ENCODE results near the gene KCNQ1. TPM values are rescaled to one million over a fixed set of nuclear protein-coding genes. Genes with fewer than 3 reads are reported as not detected.
A peak's percentile ranks its signal among the peaks of the same experiment; 100 is the strongest.

The KCNQ1 gene
- total and polyA plus RNA-seq, 2 of the 13 experiments (the other 11 are each of a cell fraction or from before 2014, with no cell fraction given), result 0.02 to 0.08 TPM

GRCh38 chr11:2699531-2700414 is 255.0 kb downstream of the KCNQ1 start, which contains the start of gene KCNQ1OT1 (continued):
- TF ChIP-seq RERE (CRISPR knock-in tag; IDR thresholded peaks at IDR 0.05; ENCODE audit: low read depth), result 0 out of 2 replicates have a peak, but pooled peaks have one; percentile 14
- peak; percentile 11; the same call in 1 of the 2 replicates for TF ChIP-seq RFX3 (CRISPR knock-in tag; IDR thresholded peaks at IDR 0.05)
- TF ChIP-seq, protein P1, sequence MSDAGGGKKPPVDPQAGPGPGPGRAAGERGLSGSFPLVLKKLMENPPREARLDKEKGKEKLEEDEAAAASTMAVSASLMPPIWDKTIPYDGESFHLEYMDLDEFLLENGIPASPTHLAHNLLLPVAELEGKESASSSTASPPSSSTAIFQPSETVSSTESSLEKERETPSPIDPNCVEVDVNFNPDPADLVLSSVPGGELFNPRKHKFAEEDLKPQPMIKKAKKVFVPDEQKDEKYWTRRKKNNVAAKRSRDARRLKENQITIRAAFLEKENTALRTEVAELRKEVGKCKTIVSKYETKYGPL (CRISPR knock-in tag; IDR thresholded peaks at IDR 0.05), result peak; percentile 69; the same call in 1 of the 2 replicates
- TF ChIP-seq USF2 (IDR thresholded peaks at IDR 0.05; ENCODE audit: low read depth, low read length), result no peak
- TF ChIP-seq USF2 (CRISPR knock-in tag; IDR thresholded peaks at IDR 0.05; ENCODE audit: borderline replicate concordance), result peak; percentile 59; the same call in 1 of the 2 replicates
- peak; percentile 57 for TF ChIP-seq GFI1 (CRISPR knock-in tag; IDR thresholded peaks at IDR 0.05; ENCODE audit: borderline replicate concordance)
- no peak; the same call in 1 of the 2 replicates for TF ChIP-seq ZNF44 (CRISPR knock-in tag; IDR thresholded peaks at IDR 0.05)
- TF ChIP-seq, protein P2, sequence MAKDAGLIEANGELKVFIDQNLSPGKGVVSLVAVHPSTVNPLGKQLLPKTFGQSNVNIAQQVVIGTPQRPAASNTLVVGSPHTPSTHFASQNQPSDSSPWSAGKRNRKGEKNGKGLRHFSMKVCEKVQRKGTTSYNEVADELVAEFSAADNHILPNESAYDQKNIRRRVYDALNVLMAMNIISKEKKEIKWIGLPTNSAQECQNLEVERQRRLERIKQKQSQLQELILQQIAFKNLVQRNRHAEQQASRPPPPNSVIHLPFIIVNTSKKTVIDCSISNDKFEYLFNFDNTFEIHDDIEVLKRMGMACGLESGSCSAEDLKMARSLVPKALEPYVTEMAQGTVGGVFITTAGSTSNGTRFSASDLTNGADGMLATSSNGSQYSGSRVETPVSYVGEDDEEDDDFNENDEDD (CRISPR knock-in tag; IDR thresholded peaks at IDR 0.05; ENCODE audit: borderline replicate concordance), result peak; percentile 69; the same call in 1 of the 2 replicates
- no peak; the same call in 1 of the 2 replicates for TF ChIP-seq ATF5 (CRISPR knock-in tag; IDR thresholded peaks at IDR 0.05; ENCODE audit: low read depth)
- TF ChIP-seq MBD4 (IDR thresholded peaks at IDR 0.05; ENCODE audit: borderline replicate concordance, low read length), result no peak
- peak; percentile 53; the same call in 1 of the 2 replicates for TF ChIP-seq ARNTL (CRISPR knock-in tag; IDR thresholded peaks at IDR 0.05)
- peak; percentile 71; the same call in 1 of the 2 replicates for TF ChIP-seq ZBED4 (CRISPR knock-in tag; IDR thresholded peaks at IDR 0.05; ENCODE audit: borderline replicate concordance)

All from HepG2 (cell line).